ENCODE measurements around the gene EAF1. TPM values are rescaled to one million over a fixed set of nuclear protein-coding genes. Genes with fewer than 3 reads are reported as not detected.
"Not testable (repeated sequence)": the region's sequence is repeated elsewhere in the genome, so short reads cannot be mapped to it uniquely, and the experiment has no call there.

EAF1 gene
- total RNA-seq, 2 experiments from 2014 or later: 21.6 to 23.8 TPM

GRCh38 chr3:15455756-15456155, 28.4 kb downstream of the EAF1 start:
- BruUV-seq (replicated peaks): no TSS peak
- no peaks in the 10 kb centered on the region for H3K79me2 ChIP-seq (ENCODE audit: insufficient read depth, low read depth, low read length)
- H3K4me3 ChIP-seq (ENCODE audit: low read depth, low read length, poor library complexity, severe bottlenecking): no peak overlapping the region
- no peak overlapping the region for H3K27ac ChIP-seq (ENCODE audit: low read depth, low read length, poor library complexity, severe bottlenecking)
- no peaks in the 10 kb centered on the region for H3K36me3 ChIP-seq (ENCODE audit: insufficient read depth, low read length)
- H3K4me2 ChIP-seq (ENCODE audit: low read length): no peak overlapping the region
- CTCF ChIA-PET (ENCODE audit: unreplicated experiment): no interaction called here
- H4K20me1 ChIP-seq (ENCODE audit: insufficient read depth, low read length): no peaks in the 10 kb centered on the region
- POLR2A ChIA-PET: no interaction called here
- intact Hi-C loops (cut with micrococcal nuclease; ENCODE audit: unreplicated experiment): no loop called here
- TF ChIP-seq CTCF (conservative IDR thresholded peaks at IDR 0.05; ENCODE audit: low read length) (no peak), EZH2phosphoT487 (IDR thresholded peaks at IDR 0.05; ENCODE audit: borderline replicate concordance, low read depth, low read length) (no peak)
- no peaks in the 10 kb centered on the region for H3K4me1 ChIP-seq (ENCODE audit: insufficient read depth, low read length, poor library complexity, severe bottlenecking)
- no peaks in the 10 kb centered on the region for H3K9me3 ChIP-seq (ENCODE audit: low read length)
- H3K9me2 ChIP-seq (ENCODE audit: insufficient read depth, low read length): no peaks in the 10 kb centered on the region
- DNase-seq (ENCODE audit: low spot score): no peak
- no peak overlapping the region for H2AFZ ChIP-seq (ENCODE audit: low read length)

GRCh38 chr3:15456321-15456720, 28.9 kb downstream of the EAF1 start:
- ChIA-PET POLR2A (no interaction called here), CTCF (ENCODE audit: unreplicated experiment) (no interaction called here)
- H3K9me2 ChIP-seq (ENCODE audit: insufficient read depth, low read length): no peaks in the 10 kb centered on the region
- no peak overlapping the region for H3K27ac ChIP-seq (ENCODE audit: low read depth, low read length, poor library complexity, severe bottlenecking)
- H3K4me3 ChIP-seq (ENCODE audit: low read depth, low read length, poor library complexity, severe bottlenecking): no peak overlapping the region
- no peak overlapping the region for H2AFZ ChIP-seq (ENCODE audit: low read length)
- no peak overlapping the region for H3K4me2 ChIP-seq (ENCODE audit: low read length)
- H3K36me3 ChIP-seq (ENCODE audit: insufficient read depth, low read length): no peaks in the 10 kb centered on the region
- no peaks in the 10 kb centered on the region for H3K79me2 ChIP-seq (ENCODE audit: insufficient read depth, low read depth, low read length)
- H4K20me1 ChIP-seq (ENCODE audit: insufficient read depth, low read length): no peaks in the 10 kb centered on the region
- no peak for DNase-seq (ENCODE audit: low spot score)
- intact Hi-C loops (cut with micrococcal nuclease; ENCODE audit: unreplicated experiment): no loop called here
- TF ChIP-seq EZH2phosphoT487 (IDR thresholded peaks at IDR 0.05; ENCODE audit: borderline replicate concordance, low read depth, low read length) (no peak), CTCF (conservative IDR thresholded peaks at IDR 0.05; ENCODE audit: low read length) (no peak)
- no TSS peak for BruUV-seq (replicated peaks)
- H3K9me3 ChIP-seq (ENCODE audit: low read length): no peaks in the 10 kb centered on the region
- H3K4me1 ChIP-seq (ENCODE audit: insufficient read depth, low read length, poor library complexity, severe bottlenecking): no peaks in the 10 kb centered on the region

GRCh38 chr3:15456915-15457314, 29.5 kb downstream of the EAF1 start:
- H3K36me3 ChIP-seq (ENCODE audit: insufficient read depth, low read length); intact Hi-C loops (cut with micrococcal nuclease; ENCODE audit: unreplicated experiment); CTCF ChIA-PET (ENCODE audit: unreplicated experiment); H2AFZ ChIP-seq (ENCODE audit: low read length); BruUV-seq (replicated peaks); H3K9me3 ChIP-seq (ENCODE audit: low read length); H3K4me1 ChIP-seq (ENCODE audit: insufficient read depth, low read length, poor library complexity, severe bottlenecking); H3K4me2 ChIP-seq (ENCODE audit: low read length); H3K27ac ChIP-seq (ENCODE audit: low read depth, low read length, poor library complexity, severe bottlenecking); H4K20me1 ChIP-seq (ENCODE audit: insufficient read depth, low read length); H3K9me2 ChIP-seq (ENCODE audit: insufficient read depth, low read length); H3K79me2 ChIP-seq (ENCODE audit: insufficient read depth, low read depth, low read length); POLR2A ChIA-PET; DNase-seq (ENCODE audit: low spot score); H3K4me3 ChIP-seq (ENCODE audit: low read depth, low read length, poor library complexity, severe bottlenecking): not testable (repeated sequence)

Data from OCI-LY7 (cell line).